ENCODE measurements around the gene SMIM10L2A. TPM values are rescaled to one million over a fixed set of nuclear protein-coding genes. Genes with fewer than 3 reads are reported as not detected.
"Not testable (repeated sequence)": the region's sequence is repeated elsewhere in the genome, so short reads cannot be mapped to it uniquely, and the experiment has no call there.

SMIM10L2A gene
- total and polyA plus RNA-seq, 8 donors: 1.00 to 2.5 (median 1.7) TPM; not detected in 3

- Histone ChIP-seq H3K36me3 (no peaks in the 10 kb centered on the region), H3K9me3 (peaks cover 0 to 24% (median 3%) of the 10 kb centered on the region in 4 donors), H3K27me3 (peaks cover 0 to 9% (median 0%) of the 10 kb centered on the region in 3 donors), H3K4me1 (no peaks in the 10 kb centered on the region), H3K27ac (no peak overlapping the region), H3K4me3 (no peak overlapping the region)
- no peak for TF ChIP-seq POLR2A (IDR thresholded peaks at IDR 0.05)
- no peak for DNase-seq
- intact Hi-C loops (cut with DNase I; ENCODE audit: low total_unique reads): no loop called here
- 24 to 46% (median 27%) methylated on average over 4 of the region's 4 CpGs for WGBS, 5 donors
Measured at GRCh38 chrX:135454816-135455215, 33.1 kb downstream of the SMIM10L2A start.

GRCh38 chrX:135461756-135462155, 40.0 kb downstream of the SMIM10L2A start:
- H3K9me3 ChIP-seq: peaks cover 0 to 18% (median 3%) of the 10 kb centered on the region in 4 donors
- H3K36me3 ChIP-seq; H3K27ac ChIP-seq; H3K27me3 ChIP-seq; intact Hi-C loops (cut with DNase I; ENCODE audit: low total_unique reads); H3K4me1 ChIP-seq; H3K4me3 ChIP-seq; DNase-seq: not testable (repeated sequence)
- WGBS, 5 donors: 63 to 81% (median 71%) methylated on average over 2 of the region's 2 CpGs

GRCh38 chrX:135463937-135464336, 42.2 kb downstream of the SMIM10L2A start:
- Histone ChIP-seq H3K4me1 (no peaks in the 10 kb centered on the region), H3K9me3 (no peaks in the 10 kb centered on the region), H3K4me3 (no peak overlapping the region), H3K27ac (no peak overlapping the region), H3K27me3 (no peaks in the 10 kb centered on the region), H3K36me3 (no peaks in the 10 kb centered on the region)
- TF ChIP-seq POLR2AphosphoS5 (IDR thresholded peaks at IDR 0.05) (no peak), EP300 (IDR thresholded peaks at IDR 0.05) (no peak), CTCF (IDR thresholded peaks at IDR 0.05) (no peak), POLR2A (IDR thresholded peaks at IDR 0.05) (no peak)
- WGBS, 5 donors: 68 to 84% (median 75%) methylated on average over 2 of the region's 2 CpGs
- DNase-seq: no peak
- intact Hi-C loops (cut with DNase I; ENCODE audit: low total_unique reads): no loop called here

GRCh38 chrX:135476378-135476777, 54.6 kb downstream of the SMIM10L2A start:
- Histone ChIP-seq H3K4me1 (peaks cover 0 to 4% (median 0%) of the 10 kb centered on the region in 4 donors), H3K9me3 (no peaks in the 10 kb centered on the region), H3K27ac (no peak overlapping the region), H3K4me3 (no peak overlapping the region), H3K36me3 (no peaks in the 10 kb centered on the region), H3K27me3 (peaks cover 0 to 4% (median 0%) of the 10 kb centered on the region in 3 donors)
- WGBS, 5 donors: 52 to 91% (median 70%) methylated on average over 3 of the region's 3 CpGs
- DNase-seq: no peak
- no peak for TF ChIP-seq CTCF (IDR thresholded peaks at IDR 0.05)
- no peak for TF ChIP-seq EP300 (IDR thresholded peaks at IDR 0.05)
- no peak for TF ChIP-seq POLR2A (IDR thresholded peaks at IDR 0.05)
- intact Hi-C loops (cut with DNase I; ENCODE audit: low total_unique reads): no loop called here

GRCh38 chrX:135477576-135477975, 55.8 kb downstream of the SMIM10L2A start:
- peak; percentile 79 to 85 for DNase-seq
- H3K36me3 ChIP-seq: no peaks in the 10 kb centered on the region
- no peak overlapping the region for H3K4me3 ChIP-seq
- WGBS, 5 donors: 2 to 12% (median 6%) methylated on average over 3 of the region's 3 CpGs
- peak in 2 of 7 experiments; percentile 19 to 40 for TF ChIP-seq CTCF (IDR thresholded peaks at IDR 0.05)
- TF ChIP-seq POLR2AphosphoS5 (IDR thresholded peaks at IDR 0.05): no peak
- no peaks in the 10 kb centered on the region for H3K9me3 ChIP-seq
- no peak overlapping the region for H3K27ac ChIP-seq
- peaks cover 0 to 4% (median 0%) of the 10 kb centered on the region in 3 donors for H3K27me3 ChIP-seq
- peaks cover 0 to 4% (median 0%) of the 10 kb centered on the region in 4 donors for H3K4me1 ChIP-seq
- intact Hi-C loops (cut with DNase I; ENCODE audit: low total_unique reads): no loop called here

Small RNAs within 50 kb of the gene (small RNA-seq; reads per million reads assigned to genes)
- 0 to 0.07 (median 0) reads per million in 4 donors for gene RNA5SP515

Other genes starting within 250 kb of the SMIM10L2A start
- gene ETDA, start 169.9 kb upstream of the SMIM10L2A start, total RNA-seq: not detected
- gene ETDA, start 169.9 kb upstream of the SMIM10L2A start, polyA plus RNA-seq: not detected
- gene ETDC, start 112.5 kb upstream of the SMIM10L2A start, total RNA-seq: not detected
- not detected for gene ETDC, start 112.5 kb upstream of the SMIM10L2A start, polyA plus RNA-seq
- gene ZNF75D, start 77.8 kb upstream of the SMIM10L2A start, total RNA-seq: 10 to 100 TPM in 3 of 5 donors, 1 to 10 TPM in 2; 1.8 to 30.4 (median 12.2) TPM
- 1 to 10 TPM; 4.0 to 8.3 (median 5.3) TPM for gene ZNF75D, start 77.8 kb upstream of the SMIM10L2A start, polyA plus RNA-seq
- 10 to 100 TPM in 4 of 5 donors, 1 to 10 TPM in 1; 1.8 to 16.5 (median 11.9) TPM for gene ZNF449, start 77.1 kb upstream of the SMIM10L2A start, total RNA-seq
- 1 to 10 TPM in 1 of 3 donors, under 1 TPM in 2; 0.92 to 2.2 (median 0.93) TPM for gene ZNF449, start 77.1 kb upstream of the SMIM10L2A start, polyA plus RNA-seq
- gene INTS6L, start 98.7 kb downstream of the SMIM10L2A start, total RNA-seq: 10 to 100 TPM in 4 of 5 donors, 1 to 10 TPM in 1; 5.3 to 41.7 (median 13.0) TPM
- gene INTS6L, start 98.7 kb downstream of the SMIM10L2A start, polyA plus RNA-seq: 1 to 10 TPM; 1.4 to 9.4 (median 2.0) TPM